Immature natural killer cell (primary cell): ENCODE data around the gene TRPV2. TPM values are rescaled to one million over a fixed set of nuclear protein-coding genes. Genes with fewer than 3 reads are reported as not detected.
"Not testable (repeated sequence)": the region's sequence is repeated elsewhere in the genome, so short reads cannot be mapped to it uniquely, and the experiment has no call there.

ENCODE experiments used
- DNase-seq, 3 donors: peaks; one replicate each; pipeline ENCODE4 v3.0.0; 2022; ENCODE audit warnings: mixed read lengths in 1 of 3
- H3K27ac Mint-ChIP-seq, 6 donors: one replicate each; pipeline ENCODE4 v1.8.0; 2020; ENCODE audit warnings: mixed read lengths in 6 of 6, mild to moderate bottlenecking in 5 of 6, inconsistent platforms in 4 of 6, moderate library complexity in 3 of 6
- H3K27me3 Mint-ChIP-seq, 3 donors: one replicate each; pipeline ENCODE4 v1.8.0; 2020 to 2021; ENCODE audit warnings: low read depth in 3 of 3, mild to moderate bottlenecking in 3 of 3, mixed read lengths in 3 of 3, moderate library complexity in 3 of 3, inconsistent platforms in 1 of 3
- H3K36me3 Mint-ChIP-seq, 3 donors: one replicate each; pipeline ENCODE4 v1.8.0; 2020; ENCODE audit warnings: mixed read lengths in 3 of 3, inconsistent platforms in 2 of 3, mild to moderate bottlenecking in 2 of 3
- H3K4me1 Mint-ChIP-seq, 2 donors: one replicate each; pipeline ENCODE4 v1.8.0; 2020; ENCODE audit warnings: inconsistent platforms in 2 of 2, mild to moderate bottlenecking in 2 of 2, mixed read lengths in 2 of 2, moderate library complexity in 1 of 2
- H3K4me3 Mint-ChIP-seq, 5 donors: one replicate each; pipeline ENCODE4 v1.8.0; 2020; ENCODE audit warnings: mild to moderate bottlenecking in 5 of 5, mixed read lengths in 5 of 5, inconsistent platforms in 3 of 5, moderate library complexity in 3 of 5
- H3K9me3 Mint-ChIP-seq, 6 donors: one replicate each; pipeline ENCODE4 v1.8.0; 2020; ENCODE audit warnings: mild to moderate bottlenecking in 6 of 6, mixed read lengths in 6 of 6, inconsistent platforms in 4 of 6, moderate library complexity in 3 of 6
- polyA plus RNA-seq, 3 donors: library from polyadenylated mRNA; unstranded; fragments of 300-500 nt; fragmentation: Illumina TruSeq; gene quantifications; one replicate each; pipeline ENCODE4 v1.2.3, GENCODE V29; 2021

TRPV2 gene
- polyA plus RNA-seq, 3 donors from 2014 or later = 151 to 206 (median 202) TPM

GRCh38 chr17:16391451-16391850 is 23.9 kb upstream of the TRPV2 start:
- Mint-ChIP-seq H3K27me3 (peaks cover 0 to 7% (median 3%) of the 10 kb centered on the region in 3 donors), H3K4me1 (peaks cover 11 to 13% of the 10 kb centered on the region in 2 donors), H3K27ac (no peak overlapping the region)

GRCh38 chr17:16392491-16392890 is 22.9 kb upstream of the TRPV2 start:
- H3K27ac Mint-ChIP-seq, DNase-seq, H3K9me3 Mint-ChIP-seq, H3K4me1 Mint-ChIP-seq, H3K4me3 Mint-ChIP-seq, H3K27me3 Mint-ChIP-seq, H3K36me3 Mint-ChIP-seq: not testable (repeated sequence)

More at GRCh38 chr17:16391451-16391850, 23.9 kb upstream of the TRPV2 start:
- Mint-ChIP-seq H3K9me3 (no peaks in the 10 kb centered on the region), H3K36me3 (no peaks in the 10 kb centered on the region), H3K4me3 (no peak overlapping the region)
- DNase-seq = no peak

GRCh38 chr17:16395887-16396286 is 19.5 kb upstream of the TRPV2 start:
- DNase-seq, H3K27ac Mint-ChIP-seq, H3K36me3 Mint-ChIP-seq, H3K4me1 Mint-ChIP-seq, H3K9me3 Mint-ChIP-seq, H3K27me3 Mint-ChIP-seq, H3K4me3 Mint-ChIP-seq: not testable (repeated sequence)

GRCh38 chr17:16396693-16397092 is 18.7 kb upstream of the TRPV2 start:
- H3K4me1 Mint-ChIP-seq, H3K27me3 Mint-ChIP-seq, DNase-seq, H3K4me3 Mint-ChIP-seq, H3K9me3 Mint-ChIP-seq, H3K36me3 Mint-ChIP-seq, H3K27ac Mint-ChIP-seq: not testable (repeated sequence)

- peaks cover 0 to 3% (median 0%) of the 10 kb centered on the region in 3 donors for H3K36me3 Mint-ChIP-seq
- H3K4me1 Mint-ChIP-seq = no peaks in the 10 kb centered on the region
- peaks cover 2 to 5% (median 3%) of the 10 kb centered on the region in 3 donors for H3K27me3 Mint-ChIP-seq
- no peak overlapping the region for H3K27ac Mint-ChIP-seq
- DNase-seq = no peak
- H3K9me3 Mint-ChIP-seq = peaks cover 0 to 2% (median 0%) of the 10 kb centered on the region in 6 donors
- no peak overlapping the region for H3K4me3 Mint-ChIP-seq
These were observed 16.8 kb upstream of the TRPV2 start for GRCh38 chr17:16398270-16399267.

GRCh38 chr17:16403847-16404246 is 11.5 kb upstream of the TRPV2 start:
- H3K27ac Mint-ChIP-seq, H3K4me3 Mint-ChIP-seq, H3K9me3 Mint-ChIP-seq, H3K36me3 Mint-ChIP-seq, DNase-seq, H3K4me1 Mint-ChIP-seq: not testable (repeated sequence)
- peaks cover 5 to 12% (median 8%) of the 10 kb centered on the region in 3 donors for H3K27me3 Mint-ChIP-seq

- H3K4me3 Mint-ChIP-seq = peak overlapping the region in 4 of 5 donors; percentile 9 to 66 (median 47)
These were observed 8.4 kb upstream of the TRPV2 start for GRCh38 chr17:16406742-16407674.

GRCh38 chr17:16407911-16408588 is 7.3 kb upstream of the TRPV2 start:
- H3K27ac Mint-ChIP-seq = peak overlapping the region in 1 of 6 donors; percentile 30
- peak overlapping the region; percentile 1 to 57 (median 43) for H3K4me3 Mint-ChIP-seq
- no peaks in the 10 kb centered on the region for H3K36me3 Mint-ChIP-seq
- DNase-seq = no peak
- H3K9me3 Mint-ChIP-seq = no peaks in the 10 kb centered on the region
- peaks cover 7 to 8% of the 10 kb centered on the region in 2 donors for H3K4me1 Mint-ChIP-seq
- H3K27me3 Mint-ChIP-seq = peaks cover 5 to 12% (median 9%) of the 10 kb centered on the region in 3 donors

More at GRCh38 chr17:16406742-16407674, 8.4 kb upstream of the TRPV2 start:
- Mint-ChIP-seq H3K27ac (no peak overlapping the region), H3K9me3 (no peaks in the 10 kb centered on the region), H3K4me1 (peaks cover 6 to 7% of the 10 kb centered on the region in 2 donors), H3K36me3 (no peaks in the 10 kb centered on the region), H3K27me3 (peaks cover 5 to 12% (median 8%) of the 10 kb centered on the region in 3 donors)
- no peak for DNase-seq

- H3K27me3 Mint-ChIP-seq = peaks cover 2 to 12% (median 3%) of the 10 kb centered on the region in 3 donors
- H3K9me3 Mint-ChIP-seq = no peaks in the 10 kb centered on the region
- peaks cover 60 to 64% of the 10 kb centered on the region in 2 donors for H3K4me1 Mint-ChIP-seq
- DNase-seq = no peak
- H3K36me3 Mint-ChIP-seq = peaks cover 11 to 31% (median 12%) of the 10 kb centered on the region in 3 donors
- H3K27ac Mint-ChIP-seq = peak overlapping the region; percentile 97 to 100 (median 99)
- H3K4me3 Mint-ChIP-seq = peak overlapping the region; percentile 94 to 99 (median 97)
These were observed 2.0 kb downstream of the TRPV2 start for GRCh38 chr17:16417399-16417798.

GRCh38 chr17:16417896-16418684 is 2.7 kb downstream of the TRPV2 start:
- H3K4me1 Mint-ChIP-seq = peaks cover 61 to 62% of the 10 kb centered on the region in 2 donors
- peaks cover 11 to 31% (median 12%) of the 10 kb centered on the region in 3 donors for H3K36me3 Mint-ChIP-seq
- H3K27ac Mint-ChIP-seq = peak overlapping the region; percentile 57 to 99 (median 93)
- peaks cover 2 to 11% (median 3%) of the 10 kb centered on the region in 3 donors for H3K27me3 Mint-ChIP-seq
- no peak for DNase-seq
- H3K4me3 Mint-ChIP-seq = peak overlapping the region; percentile 62 to 83 (median 66)
- H3K9me3 Mint-ChIP-seq = no peaks in the 10 kb centered on the region

GRCh38 chr17:16418685-16419068 is 3.3 kb downstream of the TRPV2 start:
- DNase-seq = no peak
- H3K4me1 Mint-ChIP-seq = peaks cover 59 to 63% of the 10 kb centered on the region in 2 donors
- peak overlapping the region; percentile 57 to 97 (median 89) for H3K27ac Mint-ChIP-seq
- peaks cover 11 to 31% (median 12%) of the 10 kb centered on the region in 3 donors for H3K36me3 Mint-ChIP-seq
- no peaks in the 10 kb centered on the region for H3K9me3 Mint-ChIP-seq
- H3K27me3 Mint-ChIP-seq = peaks cover 2 to 11% (median 3%) of the 10 kb centered on the region in 3 donors
- H3K4me3 Mint-ChIP-seq = peak overlapping the region; percentile 55 to 83 (median 66)
